Body of pancreas (tissue), 4 donors: Measurements from ENCODE around the gene CCDC106. TPM values are rescaled to one million over a fixed set of nuclear protein-coding genes. Genes with fewer than 3 reads are reported as not detected.

Experiments
- ATAC-seq: fragments of 150-250 bp; one replicate; pipeline ENCODE4 v1.9.1; 2016
- DNase-seq, 4 donors: peaks; one replicate each; pipeline ENCODE4 v3.0.0-alpha.2; 2019
- H3K27ac ChIP-seq, 4 donors: fragments of 200-600 bp; sonication (generic); 1 replicate in 3 of 4; 2 replicates in 1 of 4; pipeline versions ENCODE4 v1.5.1 to v1.6.1; 2016 to 2019; ENCODE audit warnings: mild to moderate bottlenecking in 1 of 4, mixed read lengths in 1 of 4, moderate library complexity in 1 of 4
- H3K27me3 ChIP-seq, 2 donors: fragments of 200-600 bp; sonication (generic); one replicate each; pipeline ENCODE4 v1.6.0; 2016; ENCODE audit warnings: mild to moderate bottlenecking in 1 of 2
- H3K36me3 ChIP-seq, 2 donors: fragments of 200-600 bp; sonication (generic); replicated peaks in 1 of 2; 2 replicates each; pipeline ENCODE4 v1.5.1; 2016; ENCODE audit warnings: low read depth in 2 of 2; ENCODE audit not compliant: insufficient read depth in 1 of 2
- H3K4me1 ChIP-seq: fragments of 200-600 bp; sonication (generic); one replicate; pipeline ENCODE4 v1.6.0; 2016
- H3K4me3 ChIP-seq, 2 donors: fragments of 200-600 bp; sonication (generic); 1 replicate in 1 of 2; 2 replicates in 1 of 2; pipeline ENCODE4 v1.5.1; 2016 to 2019
- H3K9me3 ChIP-seq, 3 donors: fragments of 200-600 bp; sonication (generic); 1 replicate in 2 of 3; 2 replicates in 1 of 3; pipeline ENCODE4 v1.5.1; 2016
- CTCF ChIP-seq, 7 experiments: fragments of 450-650 bp in 4 of 7; fragments of 200-600 bp in 3 of 7; sonication (generic) in 3 of 7; IDR thresholded peaks; one replicate each; pipeline ENCODE4 v1.5.1; 2016 to 2019; ENCODE audit warnings: antibody characterized with exemption in 7 of 7
- POLR2A ChIP-seq, 3 donors: fragments of 450-650 bp; IDR thresholded peaks; one replicate each; pipeline ENCODE4 v1.6.1; 2016; ENCODE audit warnings: antibody characterized with exemption in 3 of 3, mild to moderate bottlenecking in 2 of 3
- WGBS, 2 donors: methylation state at CpG; one replicate each; pipeline ENCODE4 v1.1.5; 2017; 5-methylcytosine and 5-hydroxymethylcytosine counted together
- intact Hi-C: fragments of 100-400 bp; cut with DNase I; formaldehyde crosslinking; loops from one replicate; pipeline ENCODE4 v1.15.1; 2023
- total RNA-seq, 2 donors: library from RNA; depleted of rRNA; stranded (reverse); fragments of >200 nt; gene quantifications; one replicate each; pipeline ENCODE4 v1.1.0, GENCODE V29; 2016

CCDC106 gene
- total RNA-seq, 2 donors from 2014 or later, result 5.9 to 15.0 TPM

GRCh38 chr19:55603581-55604292, 44.3 kb upstream of the CCDC106 start:
- no peak for TF ChIP-seq CTCF (IDR thresholded peaks at IDR 0.05)
- no peak for TF ChIP-seq POLR2A (IDR thresholded peaks at IDR 0.05)
- Histone ChIP-seq H3K27me3 (no peaks in the 10 kb centered on the region), H3K9me3 (no peaks in the 10 kb centered on the region), H3K4me1 (peaks cover 37% of the 10 kb centered on the region), H3K36me3 (no peaks in the 10 kb centered on the region), H3K4me3 (no peak overlapping the region), H3K27ac (peak overlapping the region in 1 of 4 donors; percentile 94)
- 68 to 71% methylated on average over 22 of the region's 22 CpGs for WGBS, 2 donors
- intact Hi-C loops, result no loop called here
- no peak for DNase-seq
- no peak for ATAC-seq

GRCh38 chr19:55605207-55605636, 42.8 kb upstream of the CCDC106 start:
- intact Hi-C loops, result no loop called here
- Histone ChIP-seq H3K27me3 (no peaks in the 10 kb centered on the region), H3K27ac (peak overlapping the region; percentile 82 to 94 (median 85)), H3K4me3 (peak overlapping the region; percentile 84 to 86), H3K9me3 (no peaks in the 10 kb centered on the region), H3K4me1 (peaks cover 34% of the 10 kb centered on the region), H3K36me3 (no peaks in the 10 kb centered on the region)
- WGBS, 2 donors, result 0% methylated on average over 7 to 43 of the region's 43 CpGs
- no peak for TF ChIP-seq CTCF (IDR thresholded peaks at IDR 0.05)
- TF ChIP-seq POLR2A (IDR thresholded peaks at IDR 0.05), result peak in 2 of 3 donors; percentile 42 to 60
- DNase-seq (peak; percentile 96 to 98 (median 98)), ATAC-seq (peak; percentile 84)

- Histone ChIP-seq H3K27me3 (no peaks in the 10 kb centered on the region), H3K9me3 (no peaks in the 10 kb centered on the region), H3K36me3 (no peaks in the 10 kb centered on the region), H3K4me3 (peak within 1 kb of the TSS; percentile 84 to 86), H3K4me1 (peaks cover 31% of the 10 kb centered on the region), H3K27ac (peak within 1 kb of the TSS; percentile 82 to 94 (median 85))
- intact Hi-C loops, result no loop called here
- WGBS, 2 donors, result 0 to 3% methylated on average over 16 to 21 of the region's 44 CpGs
- peak; percentile 69 to 75 (median 70) for DNase-seq
- TF ChIP-seq CTCF (IDR thresholded peaks at IDR 0.05) (peak; percentile 42 to 90 (median 71)), POLR2A (IDR thresholded peaks at IDR 0.05) (peak in 1 of 3 donors; percentile 11)
- ATAC-seq, result peak; percentile 49
Observed at GRCh38 chr19:55605637-55606470, 42.2 kb upstream of the CCDC106 start, which contains the start of gene ZNF865. TSS of gene ZNF865 (plus strand) at chr19:55605647. CDS start at chr19:55613619, 7,972 bp downstream.

GRCh38 chr19:55606471-55606787, 41.6 kb upstream of the CCDC106 start:
- H3K27me3 ChIP-seq, result no peaks in the 10 kb centered on the region
- TF ChIP-seq POLR2A (IDR thresholded peaks at IDR 0.05) (no peak), CTCF (IDR thresholded peaks at IDR 0.05) (no peak)
- no peaks in the 10 kb centered on the region for H3K9me3 ChIP-seq
- H3K4me3 ChIP-seq, result no peak overlapping the region
- peaks cover 29% of the 10 kb centered on the region for H3K4me1 ChIP-seq
- ATAC-seq (no peak), DNase-seq (no peak)
- H3K27ac ChIP-seq, result peak overlapping the region in 3 of 4 donors; percentile 83 to 94 (median 87)
- intact Hi-C loops, result no loop called here
- 18% methylated on average over 12 of the region's 12 CpGs for WGBS, 2 donors
- H3K36me3 ChIP-seq, result no peaks in the 10 kb centered on the region
